GM21529 (cell line): ENCODE data around the gene ZSWIM5.
"Not testable (repeated sequence)": the region's sequence is repeated elsewhere in the genome, so short reads cannot be mapped to it uniquely, and the experiment has no call there.

Experiments used
- ATAC-seq: cut with Tn5 transposase; IDR thresholded peaks from one replicate; pipeline ENCODE4 v1.9.1; 2021; ENCODE audit not compliant: unreplicated experiment

Gene ZSWIM5

GRCh38 chr1:45148209-45148825 lies 58.1 kb downstream of the ZSWIM5 start:
- no peak for ATAC-seq

- ATAC-seq = no peak
Observed at GRCh38 chr1:45146833-45147232, 59.6 kb downstream of the ZSWIM5 start.

- ATAC-seq = no peak
Observed at GRCh38 chr1:45141247-45142003, 65.0 kb downstream of the ZSWIM5 start.

- no peak for ATAC-seq
Observed at GRCh38 chr1:45136984-45137383, 69.4 kb downstream of the ZSWIM5 start.

- ATAC-seq = no peak
Observed at GRCh38 chr1:45135316-45135715, 71.1 kb downstream of the ZSWIM5 start.

- ATAC-seq = no peak
Observed at GRCh38 chr1:45134461-45134873, 71.9 kb downstream of the ZSWIM5 start.

GRCh38 chr1:45132719-45133118 lies 73.7 kb downstream of the ZSWIM5 start:
- ATAC-seq = not testable (repeated sequence)

GRCh38 chr1:45123358-45123757 lies 83.0 kb downstream of the ZSWIM5 start:
- no peak for ATAC-seq

- no peak for ATAC-seq
Observed at GRCh38 chr1:45122724-45123123, 83.7 kb downstream of the ZSWIM5 start.

GRCh38 chr1:45117766-45118165 lies 88.6 kb downstream of the ZSWIM5 start:
- ATAC-seq = no peak

GRCh38 chr1:45116820-45117219 lies 89.6 kb downstream of the ZSWIM5 start:
- no peak for ATAC-seq

GRCh38 chr1:45116340-45116739 lies 90.1 kb downstream of the ZSWIM5 start:
- no peak for ATAC-seq

- ATAC-seq = not testable (repeated sequence)
Observed at GRCh38 chr1:45115198-45115597, 91.2 kb downstream of the ZSWIM5 start.

- ATAC-seq = no peak
Observed at GRCh38 chr1:45112661-45113060, 93.7 kb downstream of the ZSWIM5 start.

GRCh38 chr1:45111239-45111638 lies 95.2 kb downstream of the ZSWIM5 start:
- ATAC-seq = no peak

- no peak for ATAC-seq
Observed at GRCh38 chr1:45107782-45108181, 98.6 kb downstream of the ZSWIM5 start.

- not testable (repeated sequence) for ATAC-seq
Observed at GRCh38 chr1:45106864-45107263, 99.5 kb downstream of the ZSWIM5 start.

- ATAC-seq = not testable (repeated sequence)
Observed at GRCh38 chr1:45106156-45106545, 100.3 kb downstream of the ZSWIM5 start.

GRCh38 chr1:45105486-45106155 lies 100.8 kb downstream of the ZSWIM5 start:
- ATAC-seq = not testable (repeated sequence)

GRCh38 chr1:45103534-45103933 lies 102.9 kb downstream of the ZSWIM5 start:
- ATAC-seq = no peak

- ATAC-seq = no peak
Observed at GRCh38 chr1:45101947-45102346, 104.5 kb downstream of the ZSWIM5 start.

GRCh38 chr1:45101528-45101927 lies 104.9 kb downstream of the ZSWIM5 start:
- not testable (repeated sequence) for ATAC-seq
